Activated naive CD8-positive, alpha-beta T cell treated with anti-CD3 and anti-CD28 coated beads, Interleukin-2, amount 10 ng/mL, durations not matched to agents 7 days and 5 days (primary cell): ENCODE measurements around the gene SLC25A1. TPM values are rescaled to one million over a fixed set of nuclear protein-coding genes. Genes with fewer than 3 reads are reported as not detected.
"Not testable (repeated sequence)": the region's sequence is repeated elsewhere in the genome, so short reads cannot be mapped to it uniquely, and the experiment has no call there.

ENCODE experiments used
- ATAC-seq: fragments of 150-1000 bp; cut with Tn5 transposase; one replicate; pipeline ENCODE4 v1.10.0; 2021; ENCODE audit warnings: low read depth, moderate library complexity
- POLR2A ChIA-PET: fragments of 350-600 bp; sonication (Branson Sonifier 250); formaldehyde crosslinking; loops from one replicate; lab custom pipeline; 2021; ENCODE audit warnings: antibody characterized with exemption; lab: Charles Lee
- DNase-seq: peaks from one replicate; pipeline ENCODE4 v3.0.0; 2021
- H3K27ac Mint-ChIP-seq: one replicate; pipeline ENCODE4 v1.8.0; 2022; ENCODE audit warnings: mild to moderate bottlenecking, mixed read lengths
- H3K27me3 Mint-ChIP-seq: one replicate; pipeline ENCODE4 v1.8.0; 2022; ENCODE audit warnings: mild to moderate bottlenecking, moderate library complexity, mixed read lengths
- H3K36me3 Mint-ChIP-seq: one replicate; pipeline ENCODE4 v1.8.0; 2021; ENCODE audit warnings: mild to moderate bottlenecking, mixed read lengths
- H3K4me1 Mint-ChIP-seq: one replicate; pipeline ENCODE4 v1.8.0; 2021; ENCODE audit warnings: mixed read lengths
- H3K4me3 Mint-ChIP-seq: one replicate; pipeline ENCODE4 v1.8.0; 2022; ENCODE audit warnings: mild to moderate bottlenecking, moderate library complexity, mixed read lengths
- H3K9me3 Mint-ChIP-seq: one replicate; pipeline ENCODE4 v1.8.0; 2021; ENCODE audit warnings: mixed read lengths
- total RNA-seq, 2 experiments: library from RNA; stranded (reverse); gene quantifications; one replicate each; pipeline ENCODE4 v1.2.3, GENCODE V29; 2021

The SLC25A1 gene
- total RNA-seq, 2 experiments from 2014 or later: 63.2 to 66.3 TPM

GRCh38 chr22:19174106-19175025 is 4.2 kb downstream of the SLC25A1 start:
- H3K36me3 Mint-ChIP-seq: no peaks in the 10 kb centered on the region
- peaks cover 12% of the 10 kb centered on the region for H3K27me3 Mint-ChIP-seq
- DNase-seq (no peak), ATAC-seq (no peak)
- H3K9me3 Mint-ChIP-seq: no peaks in the 10 kb centered on the region
- POLR2A ChIA-PET: interaction anchor here (1.3 to 2.4 kb wide), 3 partner anchors 9 to 53 kb away, joined by 3 to 7 read pairs (median 5); partner anchors contain the start of gene DGCR2
- peaks cover 33% of the 10 kb centered on the region for H3K4me1 Mint-ChIP-seq
- H3K27ac Mint-ChIP-seq: peak overlapping the region; percentile 34
- H3K4me3 Mint-ChIP-seq: no peak overlapping the region

- no peaks in the 10 kb centered on the region for H3K36me3 Mint-ChIP-seq
- ATAC-seq: no peak
- peak overlapping the region; percentile 92 for H3K27ac Mint-ChIP-seq
- H3K9me3 Mint-ChIP-seq: no peaks in the 10 kb centered on the region
- H3K4me1 Mint-ChIP-seq: peaks cover 34% of the 10 kb centered on the region
- no peak for DNase-seq
- peaks cover 21% of the 10 kb centered on the region for H3K27me3 Mint-ChIP-seq
- H3K4me3 Mint-ChIP-seq: peak overlapping the region; percentile 92
- POLR2A ChIA-PET: interaction anchor here (0.8 to 2.4 kb wide), 3 partner anchors 25 to 306 kb away, joined by 3 to 7 read pairs (median 3); partner anchors contain the start of genes CDC45, DGCR2 and UFD1
Observed at GRCh38 chr22:19173047-19174035, 5.2 kb downstream of the SLC25A1 start.

GRCh38 chr22:19172213-19173046 is 6.1 kb downstream of the SLC25A1 start:
- ATAC-seq: no peak
- H3K27me3 Mint-ChIP-seq: peaks cover 30% of the 10 kb centered on the region
- no peak for DNase-seq
- H3K4me1 Mint-ChIP-seq: peaks cover 34% of the 10 kb centered on the region
- H3K27ac Mint-ChIP-seq: peak overlapping the region; percentile 92
- H3K4me3 Mint-ChIP-seq: peak overlapping the region; percentile 92
- H3K9me3 Mint-ChIP-seq: no peaks in the 10 kb centered on the region
- H3K36me3 Mint-ChIP-seq: no peaks in the 10 kb centered on the region
- POLR2A ChIA-PET: interaction anchor here (0.8 to 2.4 kb wide), 2 partner anchors 51 to 307 kb away, joined by 3 to 7 read pairs; partner anchors contain the start of genes CDC45, DGCR2 and UFD1

- no peak for DNase-seq
- H3K27me3 Mint-ChIP-seq: peaks cover 45% of the 10 kb centered on the region
- no peaks in the 10 kb centered on the region for H3K9me3 Mint-ChIP-seq
- H3K4me1 Mint-ChIP-seq: peaks cover 28% of the 10 kb centered on the region
- H3K4me3 Mint-ChIP-seq: peak overlapping the region; percentile 92
- no peaks in the 10 kb centered on the region for H3K36me3 Mint-ChIP-seq
- H3K27ac Mint-ChIP-seq: no peak overlapping the region
- POLR2A ChIA-PET: interaction anchor here (0.5 to 1.4 kb wide), 3 partner anchors 8 to 25 kb away, joined by 3 to 4 read pairs (median 3); partner anchors contain the start of genes ESS2 and SLC25A1
- no peak for ATAC-seq
Observed at GRCh38 chr22:19169947-19170318, 8.6 kb downstream of the SLC25A1 start.

GRCh38 chr22:19169002-19169946 is 9.3 kb downstream of the SLC25A1 start:
- Mint-ChIP-seq H3K4me1 (peaks cover 28% of the 10 kb centered on the region), H3K27ac (no peak overlapping the region), H3K27me3 (peaks cover 49% of the 10 kb centered on the region), H3K36me3 (no peaks in the 10 kb centered on the region), H3K4me3 (peak overlapping the region; percentile 60), H3K9me3 (no peaks in the 10 kb centered on the region)
- ATAC-seq (no peak), DNase-seq (no peak)
- POLR2A ChIA-PET: interaction anchor here (0.5 to 1.4 kb wide), 3 partner anchors 9 to 25 kb away, joined by 3 to 4 read pairs (median 3); partner anchors contain the start of genes ESS2 and SLC25A1

GRCh38 chr22:19168088-19168890 is 10.2 kb downstream of the SLC25A1 start:
- DNase-seq (no peak), ATAC-seq (no peak)
- no peak overlapping the region for H3K27ac Mint-ChIP-seq
- H3K4me3 Mint-ChIP-seq: no peak overlapping the region
- no peaks in the 10 kb centered on the region for H3K9me3 Mint-ChIP-seq
- POLR2A ChIA-PET: interaction anchor here (1.2 to 1.4 kb wide), 2 partner anchors 10 to 18 kb away, joined by 3 to 4 read pairs; partner anchors contain the start of genes GSC2 and SLC25A1
- H3K36me3 Mint-ChIP-seq: no peaks in the 10 kb centered on the region
- peaks cover 49% of the 10 kb centered on the region for H3K27me3 Mint-ChIP-seq
- peaks cover 25% of the 10 kb centered on the region for H3K4me1 Mint-ChIP-seq

- Mint-ChIP-seq H3K27ac (no peak overlapping the region), H3K9me3 (no peaks in the 10 kb centered on the region), H3K36me3 (no peaks in the 10 kb centered on the region), H3K4me1 (peaks cover 16% of the 10 kb centered on the region), H3K27me3 (peaks cover 52% of the 10 kb centered on the region), H3K4me3 (no peak overlapping the region)
- POLR2A ChIA-PET: interaction anchor here (1.2 kb wide), 1 partner anchor 17 kb away, joined by 3 read pairs; the partner anchor contains the start of gene GSC2
- DNase-seq (no peak), ATAC-seq (no peak)
Observed at GRCh38 chr22:19167106-19167869, 11.2 kb downstream of the SLC25A1 start.

- POLR2A ChIA-PET: no interaction called here
- Mint-ChIP-seq H3K36me3 (no peaks in the 10 kb centered on the region), H3K27ac (no peak overlapping the region), H3K27me3 (peaks cover 53% of the 10 kb centered on the region), H3K4me1 (peaks cover 13% of the 10 kb centered on the region), H3K4me3 (no peak overlapping the region), H3K9me3 (no peaks in the 10 kb centered on the region)
- DNase-seq (no peak), ATAC-seq (no peak)
Observed at GRCh38 chr22:19166421-19166820, 12.1 kb downstream of the SLC25A1 start.

- Mint-ChIP-seq H3K4me3 (no peak overlapping the region), H3K27me3 (peaks cover 43% of the 10 kb centered on the region)
Observed at GRCh38 chr22:19164425-19164824, 14.1 kb downstream of the SLC25A1 start.

GRCh38 chr22:19158649-19159048 is 19.9 kb downstream of the SLC25A1 start:
- H3K27ac Mint-ChIP-seq, H3K4me1 Mint-ChIP-seq, ATAC-seq, H3K36me3 Mint-ChIP-seq, POLR2A ChIA-PET, DNase-seq, H3K4me3 Mint-ChIP-seq, H3K9me3 Mint-ChIP-seq: not testable (repeated sequence)
- H3K27me3 Mint-ChIP-seq: peaks cover 16% of the 10 kb centered on the region

More at GRCh38 chr22:19164425-19164824, 14.1 kb downstream of the SLC25A1 start:
- ATAC-seq (no peak), DNase-seq (no peak)
- Mint-ChIP-seq H3K27ac (no peak overlapping the region), H3K4me1 (peaks cover 4% of the 10 kb centered on the region), H3K9me3 (no peaks in the 10 kb centered on the region), H3K36me3 (no peaks in the 10 kb centered on the region)
- POLR2A ChIA-PET: no interaction called here
